Activated naive CD8-positive, alpha-beta T cell treated with anti-CD3 and anti-CD28 coated beads for 36 hours (primary cell): ENCODE measurements around the gene RAMACL. TPM values are rescaled to one million over a fixed set of nuclear protein-coding genes. Genes with fewer than 3 reads are reported as not detected.

Experiments used
- DNase-seq: peaks from one replicate; pipeline ENCODE4 v3.0.0; 2021
- H3K27ac Mint-ChIP-seq: one replicate; pipeline ENCODE4 v1.8.0; 2022; ENCODE audit warnings: mild to moderate bottlenecking, moderate library complexity, mixed read lengths
- H3K27me3 Mint-ChIP-seq: one replicate; pipeline ENCODE4 v1.8.0; 2022; ENCODE audit warnings: mild to moderate bottlenecking, mixed read lengths
- H3K36me3 Mint-ChIP-seq: one replicate; pipeline ENCODE4 v1.8.0; 2021; ENCODE audit warnings: mild to moderate bottlenecking, mixed read lengths
- H3K4me1 Mint-ChIP-seq: one replicate; pipeline ENCODE4 v1.8.0; 2021; ENCODE audit warnings: mixed read lengths
- H3K4me3 Mint-ChIP-seq: one replicate; pipeline ENCODE4 v1.8.0; 2022; ENCODE audit warnings: mild to moderate bottlenecking, moderate library complexity, mixed read lengths
- H3K9me3 Mint-ChIP-seq: one replicate; pipeline ENCODE4 v1.8.0; 2022; ENCODE audit warnings: mixed read lengths
- total RNA-seq, 2 experiments: library from RNA; stranded (reverse); gene quantifications; one replicate each; pipeline ENCODE4 v1.2.3, GENCODE V29; 2021

RAMACL gene
- total RNA-seq, 2 experiments from 2014 or later, result 0.21 to 0.22 TPM

DNA sequence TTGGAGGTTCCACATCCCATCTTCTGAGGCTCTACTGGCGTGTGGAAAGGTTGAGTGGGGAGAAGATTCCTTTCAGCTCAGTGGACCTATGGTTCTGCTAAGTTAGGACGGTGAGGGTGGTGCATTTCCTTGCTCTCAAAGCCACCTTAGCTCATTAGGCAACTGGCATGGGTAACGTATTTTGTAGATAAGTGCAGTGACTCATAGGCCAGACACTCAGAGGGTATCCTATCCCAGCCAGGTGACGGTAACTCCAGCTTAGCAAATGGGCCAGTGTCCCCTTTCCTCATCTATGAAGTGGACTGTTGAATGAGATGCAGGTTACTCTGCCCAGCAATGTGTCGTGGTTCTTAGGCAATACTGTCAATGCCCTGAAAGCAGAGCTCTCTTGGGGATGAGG, 36.8 kb upstream of the RAMACL start:
- no peak overlapping the region for H3K27ac Mint-ChIP-seq

DNA sequence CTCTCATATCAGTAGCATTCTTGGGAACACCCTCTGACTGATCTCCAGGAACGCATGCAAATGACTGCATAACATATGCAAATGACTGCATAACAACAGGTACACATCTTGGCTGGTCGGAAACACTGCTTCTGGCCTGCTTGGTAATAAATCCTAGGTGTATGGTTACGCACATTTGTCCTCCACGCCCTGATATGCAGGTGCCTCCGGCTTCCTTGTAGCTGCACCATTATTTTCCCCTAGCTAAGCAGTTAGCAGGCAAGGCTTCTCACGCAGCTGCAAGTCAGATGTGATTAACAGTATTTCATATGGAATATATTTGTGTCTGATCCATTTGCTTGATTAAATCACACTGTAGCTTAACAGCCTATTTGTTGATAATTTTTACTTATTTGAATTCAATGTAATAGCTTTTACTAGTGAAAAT, 34.6 kb upstream of the RAMACL start:
- peaks cover 12% of the 10 kb centered on the region for H3K4me1 Mint-ChIP-seq
- H3K27ac Mint-ChIP-seq, result no peak overlapping the region
- no peaks in the 10 kb centered on the region for H3K36me3 Mint-ChIP-seq
- no peaks in the 10 kb centered on the region for H3K9me3 Mint-ChIP-seq
- DNase-seq, result no peak
- H3K27me3 Mint-ChIP-seq, result peaks cover 36% of the 10 kb centered on the region
- H3K4me3 Mint-ChIP-seq, result no peak overlapping the region

More for the DNA sequence above, 36.8 kb upstream of the RAMACL start:
- H3K36me3 Mint-ChIP-seq, result no peaks in the 10 kb centered on the region
- peaks cover 41% of the 10 kb centered on the region for H3K27me3 Mint-ChIP-seq
- H3K9me3 Mint-ChIP-seq, result no peaks in the 10 kb centered on the region
- peaks cover 18% of the 10 kb centered on the region for H3K4me1 Mint-ChIP-seq
- no peak for DNase-seq
- no peak overlapping the region for H3K4me3 Mint-ChIP-seq

DNA sequence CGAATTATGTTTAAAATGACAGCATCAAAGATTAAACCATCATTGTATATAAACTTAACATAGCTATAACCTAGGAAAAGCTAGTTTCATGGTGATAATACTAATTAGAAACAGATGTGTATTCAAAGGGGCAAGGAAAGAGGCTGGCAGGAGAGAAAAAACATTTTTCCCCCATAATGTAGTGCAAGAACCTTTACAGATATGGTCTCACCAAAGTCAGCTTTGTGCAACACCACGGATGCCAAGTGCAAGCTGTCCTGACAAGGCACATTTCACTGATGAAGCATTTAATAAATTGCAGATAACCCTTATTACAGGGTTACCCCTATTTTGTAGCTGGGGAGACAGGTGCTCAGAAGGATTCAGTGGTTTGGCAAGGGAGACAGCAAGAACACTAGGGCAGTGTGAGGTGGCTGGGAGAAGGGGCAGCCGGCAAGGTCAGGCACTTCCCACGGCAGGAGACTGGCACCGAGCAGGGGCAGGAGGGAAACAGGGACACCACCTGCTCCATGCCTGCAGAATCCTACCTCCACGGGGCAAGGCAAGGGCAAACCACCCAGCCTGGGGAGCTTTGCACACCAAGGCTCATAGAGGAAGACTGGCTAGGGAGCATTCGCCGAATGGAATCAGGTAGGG, 34.1 kb upstream of the RAMACL start:
- Mint-ChIP-seq H3K27me3 (peaks cover 31% of the 10 kb centered on the region), H3K4me3 (no peak overlapping the region), H3K27ac (no peak overlapping the region), H3K9me3 (no peaks in the 10 kb centered on the region), H3K36me3 (no peaks in the 10 kb centered on the region), H3K4me1 (peaks cover 7% of the 10 kb centered on the region)
- DNase-seq, result no peak

DNA sequence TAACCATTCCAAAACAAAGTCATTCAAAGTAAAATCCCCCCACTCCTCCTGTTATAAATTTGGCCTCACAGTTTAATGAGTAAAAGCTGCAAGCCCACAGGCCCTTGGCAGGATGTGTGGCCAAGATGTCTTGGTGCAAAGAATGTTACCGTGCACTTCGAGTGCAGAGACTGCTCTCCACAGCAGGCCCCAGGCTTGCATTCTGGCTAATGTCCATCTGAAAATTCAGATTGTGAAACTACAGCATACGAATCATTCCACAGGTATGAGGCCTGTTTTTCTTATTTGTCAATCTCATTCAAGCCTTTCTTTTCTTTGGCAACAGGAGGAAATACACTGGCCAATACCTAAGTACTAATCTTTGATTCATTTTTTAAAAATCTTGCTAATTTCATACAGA, 33.4 kb upstream of the RAMACL start:
- no peak overlapping the region for H3K4me3 Mint-ChIP-seq
- peaks cover 24% of the 10 kb centered on the region for H3K27me3 Mint-ChIP-seq
- no peak for DNase-seq
- peaks cover 2% of the 10 kb centered on the region for H3K4me1 Mint-ChIP-seq
- H3K36me3 Mint-ChIP-seq, result no peaks in the 10 kb centered on the region
- H3K9me3 Mint-ChIP-seq, result no peaks in the 10 kb centered on the region
- no peak overlapping the region for H3K27ac Mint-ChIP-seq

DNA sequence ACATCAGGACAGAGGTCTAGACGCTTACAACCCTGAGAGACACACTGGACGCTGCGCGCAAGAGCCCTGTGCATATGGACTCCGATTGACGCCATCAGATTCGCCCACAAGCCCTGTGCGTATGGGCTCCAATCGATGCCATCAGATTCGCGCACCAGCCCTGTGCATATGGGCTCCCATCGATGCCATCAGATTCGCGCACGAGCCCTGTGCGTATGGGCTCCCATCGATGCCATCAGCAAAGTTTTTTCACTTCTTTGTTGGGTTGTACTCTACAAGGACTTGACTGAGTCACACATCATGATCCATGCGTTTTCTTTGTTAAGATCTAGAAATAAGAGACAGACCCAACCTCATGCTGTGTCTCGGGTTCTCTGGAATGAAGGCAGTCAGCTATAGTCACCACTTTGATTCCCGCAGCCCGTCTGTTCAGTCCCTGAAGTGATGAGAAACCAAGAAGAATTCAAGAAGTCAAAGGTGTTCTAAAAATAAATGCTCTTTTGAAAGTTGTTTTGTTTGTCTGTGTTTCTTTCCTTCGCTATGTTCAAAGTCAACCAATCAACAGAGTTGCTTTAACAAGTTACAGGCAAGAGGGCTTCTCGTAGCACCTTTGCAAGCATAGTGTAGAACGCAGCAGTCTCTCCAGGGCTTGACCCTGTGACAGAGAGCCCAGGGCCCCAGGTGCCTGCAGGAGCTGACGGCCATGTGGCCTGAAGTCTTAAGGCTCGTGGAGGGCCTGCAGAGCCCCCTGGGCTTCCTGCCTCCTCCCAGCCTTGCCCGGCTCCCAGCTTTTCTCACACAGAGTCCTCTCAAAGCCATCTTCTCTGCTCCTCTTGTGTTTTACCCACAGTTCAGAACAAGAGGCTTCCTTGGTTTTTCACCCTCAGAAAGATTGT, 32.6 kb upstream of the RAMACL start:
- no peaks in the 10 kb centered on the region for H3K9me3 Mint-ChIP-seq
- peaks cover 2% of the 10 kb centered on the region for H3K4me1 Mint-ChIP-seq
- no peak for DNase-seq
- H3K4me3 Mint-ChIP-seq, result no peak overlapping the region
- no peak overlapping the region for H3K27ac Mint-ChIP-seq
- no peaks in the 10 kb centered on the region for H3K36me3 Mint-ChIP-seq
- peaks cover 16% of the 10 kb centered on the region for H3K27me3 Mint-ChIP-seq

DNA sequence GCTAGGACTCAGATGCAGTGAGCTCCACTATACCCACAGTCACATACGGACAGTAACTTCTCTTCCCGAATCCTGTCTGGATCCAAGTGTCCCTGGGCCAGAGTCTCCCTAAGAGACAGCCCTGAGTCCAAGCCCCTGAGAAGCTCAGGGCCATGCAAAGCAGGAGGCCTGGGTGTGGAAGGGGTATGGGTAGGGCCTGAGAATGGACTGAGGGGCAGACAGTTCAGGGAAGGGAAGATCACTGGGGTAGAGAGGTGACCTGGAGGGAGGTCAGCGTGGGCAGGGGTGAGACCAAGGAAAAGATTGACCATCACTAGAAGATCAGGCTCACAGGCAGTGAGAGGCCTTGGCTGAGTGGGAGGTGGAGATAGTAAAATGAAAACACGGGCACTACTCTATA, 31.8 kb upstream of the RAMACL start:
- H3K9me3 Mint-ChIP-seq, result no peaks in the 10 kb centered on the region
- H3K4me1 Mint-ChIP-seq, result peaks cover 2% of the 10 kb centered on the region
- no peak overlapping the region for H3K4me3 Mint-ChIP-seq
- no peak for DNase-seq
- no peak overlapping the region for H3K27ac Mint-ChIP-seq
- peaks cover 11% of the 10 kb centered on the region for H3K27me3 Mint-ChIP-seq
- no peaks in the 10 kb centered on the region for H3K36me3 Mint-ChIP-seq

DNA sequence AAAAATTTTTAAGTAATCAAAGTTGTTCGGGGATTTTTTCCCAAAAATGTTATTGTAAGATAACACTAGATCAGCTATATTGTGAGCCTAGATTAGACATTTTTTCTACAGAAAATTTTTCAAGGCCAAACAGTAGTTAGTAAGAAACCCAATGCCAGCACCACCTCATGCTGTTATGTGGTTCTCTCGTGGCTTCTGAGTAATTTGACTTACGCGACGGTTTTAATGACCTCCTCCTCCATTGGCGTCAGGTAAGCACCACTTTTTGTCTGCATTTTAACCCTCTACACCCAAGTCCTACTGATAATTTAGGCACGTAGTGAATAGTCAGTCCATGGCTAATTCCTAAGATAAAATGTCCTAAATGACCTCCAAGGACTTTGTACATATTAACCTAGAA, 30.9 kb upstream of the RAMACL start:
- no peak for DNase-seq

DNA sequence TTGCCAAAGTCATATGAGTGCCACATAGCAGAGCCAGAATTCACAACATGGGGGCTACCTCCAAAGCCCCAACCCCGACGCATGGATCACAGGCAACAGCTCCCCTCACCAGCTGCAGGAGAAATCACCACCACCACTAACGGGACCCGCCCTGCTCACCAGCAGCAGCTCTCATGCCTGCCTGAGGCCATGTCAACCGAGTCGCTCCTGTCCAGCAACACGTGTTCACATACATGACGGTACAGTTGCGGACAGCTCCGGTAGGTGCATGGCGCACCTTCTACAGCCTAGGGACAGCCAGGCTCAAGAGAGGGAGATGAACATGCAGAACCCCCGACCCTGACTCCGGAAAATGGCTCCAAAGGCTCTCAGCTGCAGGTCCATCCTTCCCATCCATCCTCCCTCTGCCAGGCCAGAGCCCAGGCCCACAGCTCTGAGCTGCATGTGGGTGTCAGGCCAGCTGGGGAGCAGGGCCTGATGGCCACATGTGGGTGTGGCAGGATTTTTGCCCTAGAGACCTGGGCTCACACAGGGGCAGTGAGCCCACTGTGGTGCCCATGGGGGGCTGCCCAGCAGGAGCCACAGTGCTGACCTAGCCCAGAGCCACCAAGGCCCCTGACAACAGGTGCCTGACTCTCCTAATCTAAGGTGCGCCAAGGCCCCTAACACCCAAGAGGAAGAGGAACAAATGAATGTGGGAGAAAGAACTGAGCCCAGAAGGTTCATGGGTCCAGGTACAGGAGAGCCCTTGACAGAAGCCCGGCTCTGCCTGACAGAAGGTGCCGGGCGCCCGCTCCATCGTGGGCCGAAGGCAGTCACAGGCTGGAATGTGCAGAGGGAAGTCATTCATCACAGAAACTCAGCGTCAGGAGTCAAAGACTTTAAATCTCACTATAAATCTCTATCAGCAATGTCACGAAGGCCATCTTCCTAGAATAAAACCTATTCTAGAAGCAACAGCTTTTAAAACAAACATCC, 30.1 kb upstream of the RAMACL start:
- no peaks in the 10 kb centered on the region for H3K4me1 Mint-ChIP-seq
- no peak overlapping the region for H3K4me3 Mint-ChIP-seq
- no peak overlapping the region for H3K27ac Mint-ChIP-seq
- no peaks in the 10 kb centered on the region for H3K9me3 Mint-ChIP-seq
- DNase-seq, result no peak
- H3K36me3 Mint-ChIP-seq, result no peaks in the 10 kb centered on the region
- H3K27me3 Mint-ChIP-seq, result no peaks in the 10 kb centered on the region

More for the DNA sequence above, 30.9 kb upstream of the RAMACL start:
- Mint-ChIP-seq H3K4me3 (no peak overlapping the region), H3K4me1 (peaks cover 2% of the 10 kb centered on the region), H3K36me3 (no peaks in the 10 kb centered on the region), H3K27ac (no peak overlapping the region), H3K27me3 (peaks cover 4% of the 10 kb centered on the region), H3K9me3 (no peaks in the 10 kb centered on the region)

DNA sequence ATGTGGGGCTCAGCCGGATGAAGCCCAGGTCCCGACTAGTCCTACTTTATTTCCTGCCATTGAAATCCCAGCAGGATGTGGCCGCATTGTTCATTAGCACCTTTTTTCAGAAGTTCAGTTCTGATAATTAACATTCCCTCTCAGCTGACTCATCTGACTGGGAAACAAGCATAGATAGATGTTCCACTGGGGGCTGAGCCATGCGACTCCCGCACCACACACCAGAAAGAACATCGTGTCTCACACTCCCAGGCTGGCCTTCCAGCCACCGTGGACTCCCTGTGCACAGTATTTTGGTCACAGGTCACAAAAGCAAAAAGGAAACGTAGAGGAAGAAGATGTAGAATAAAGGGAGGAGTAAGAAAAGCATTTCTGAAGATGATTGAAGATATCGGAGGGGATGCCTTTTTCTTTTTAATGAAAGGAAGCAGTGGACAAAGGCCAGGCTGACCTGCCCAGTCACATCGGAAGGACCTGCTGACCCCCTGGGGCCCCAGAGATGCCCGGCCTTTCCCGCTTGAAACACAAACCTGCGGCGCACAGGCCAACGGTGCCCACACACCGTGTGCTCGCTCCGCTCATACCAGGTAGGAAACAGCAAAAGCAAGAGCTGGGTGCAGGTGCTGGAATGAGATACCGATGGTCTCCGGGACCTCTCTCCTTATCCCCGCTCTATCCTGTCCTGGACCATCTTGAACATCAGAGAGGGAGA, 28.7 kb upstream of the RAMACL start:
- Mint-ChIP-seq H3K27ac (no peak overlapping the region), H3K4me3 (no peak overlapping the region), H3K27me3 (no peaks in the 10 kb centered on the region), H3K9me3 (no peaks in the 10 kb centered on the region), H3K4me1 (no peaks in the 10 kb centered on the region), H3K36me3 (no peaks in the 10 kb centered on the region)
- DNase-seq, result no peak

DNA sequence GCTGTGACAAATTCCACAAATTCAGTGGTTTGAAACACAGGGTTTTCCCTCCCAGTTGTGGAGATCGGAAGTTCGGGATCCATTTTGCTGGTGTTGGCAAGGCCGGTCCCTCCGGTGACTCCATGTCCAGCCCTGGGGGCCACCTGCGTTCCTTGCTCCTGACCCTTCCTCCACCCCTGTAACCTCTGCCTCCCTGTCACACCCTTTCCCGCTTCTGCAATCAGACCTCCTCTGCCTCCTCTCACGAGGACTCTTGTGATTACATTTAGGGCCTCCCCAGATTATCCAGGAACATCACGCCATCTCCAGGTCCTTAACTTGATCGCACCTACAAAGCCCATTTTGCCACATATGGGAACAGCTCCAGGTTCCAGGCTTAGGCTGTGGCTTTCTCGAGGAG, 28.1 kb upstream of the RAMACL start:
- Mint-ChIP-seq H3K4me3 (no peak overlapping the region), H3K4me1 (no peaks in the 10 kb centered on the region), H3K9me3 (no peaks in the 10 kb centered on the region), H3K36me3 (no peaks in the 10 kb centered on the region), H3K27ac (no peak overlapping the region), H3K27me3 (no peaks in the 10 kb centered on the region)
- DNase-seq, result no peak

DNA sequence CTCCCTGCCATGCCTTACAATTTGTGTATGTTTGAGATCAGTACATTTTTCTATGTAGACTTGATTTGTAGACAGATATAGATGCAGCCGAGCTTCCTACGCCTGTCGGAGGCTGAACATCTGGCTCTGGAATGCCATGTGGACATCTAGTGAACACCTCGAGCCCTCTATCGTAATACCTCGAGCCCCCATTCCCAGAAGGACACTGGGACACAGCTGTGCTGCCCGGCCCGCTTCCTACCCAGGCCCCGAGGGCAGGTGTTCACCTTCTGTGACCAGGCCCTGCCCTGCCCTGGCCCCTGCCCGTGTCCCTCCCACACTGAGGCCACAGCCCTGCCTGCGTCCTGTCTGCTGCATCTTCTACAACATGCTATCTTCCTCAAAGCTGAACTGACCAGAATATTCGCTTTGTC, 27.7 kb upstream of the RAMACL start:
- DNase-seq, result no peak
- Mint-ChIP-seq H3K36me3 (no peaks in the 10 kb centered on the region), H3K27me3 (no peaks in the 10 kb centered on the region), H3K4me1 (no peaks in the 10 kb centered on the region), H3K4me3 (no peak overlapping the region), H3K27ac (no peak overlapping the region), H3K9me3 (no peaks in the 10 kb centered on the region)

DNA sequence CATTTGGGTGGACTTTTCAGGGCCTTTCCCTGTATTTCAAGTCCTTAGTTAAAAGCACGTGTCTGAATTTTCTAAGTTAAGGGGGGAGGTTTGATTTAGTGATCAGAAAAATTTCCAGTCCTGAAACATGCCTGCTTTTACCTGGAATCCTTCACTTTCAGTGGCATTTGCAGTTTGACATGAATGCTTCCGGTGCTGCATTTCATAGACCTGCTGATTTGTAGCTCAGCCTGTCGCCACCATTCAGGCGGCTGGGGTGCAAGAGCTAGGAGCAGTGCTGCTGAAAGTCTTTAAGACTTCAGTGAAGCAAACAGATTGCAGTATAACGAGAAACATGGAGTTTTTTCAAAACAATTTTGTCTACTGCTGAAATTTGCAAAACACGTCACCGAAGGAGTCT, 26.5 kb upstream of the RAMACL start:
- H3K36me3 Mint-ChIP-seq, result no peaks in the 10 kb centered on the region
- DNase-seq, result no peak
- no peaks in the 10 kb centered on the region for H3K4me1 Mint-ChIP-seq
- no peak overlapping the region for H3K4me3 Mint-ChIP-seq
- H3K27ac Mint-ChIP-seq, result no peak overlapping the region
- no peaks in the 10 kb centered on the region for H3K27me3 Mint-ChIP-seq
- H3K9me3 Mint-ChIP-seq, result no peaks in the 10 kb centered on the region

DNA sequence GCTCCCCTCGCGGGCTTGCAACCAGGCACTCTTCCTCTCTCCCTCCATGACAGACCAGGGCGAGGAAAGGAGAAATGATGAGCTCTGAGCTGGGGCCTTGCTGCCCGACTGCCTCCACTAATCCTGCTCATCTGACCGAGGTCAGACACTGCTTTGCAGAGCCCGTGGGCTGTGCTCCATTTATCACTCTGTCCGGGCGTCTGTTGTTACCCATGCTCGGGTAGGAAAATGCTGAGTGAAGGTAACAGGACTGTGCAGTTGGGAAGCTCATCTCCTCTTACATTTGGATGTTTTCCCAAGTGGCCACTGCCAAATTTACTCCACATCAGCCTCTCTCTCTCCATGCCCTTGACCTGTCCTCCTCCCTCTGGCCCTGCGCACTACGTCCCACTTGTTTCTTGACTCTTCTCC, 26.0 kb upstream of the RAMACL start:
- Mint-ChIP-seq H3K4me1 (no peaks in the 10 kb centered on the region), H3K4me3 (no peak overlapping the region), H3K9me3 (no peaks in the 10 kb centered on the region), H3K27ac (no peak overlapping the region), H3K27me3 (no peaks in the 10 kb centered on the region), H3K36me3 (no peaks in the 10 kb centered on the region)
- DNase-seq, result no peak

DNA sequence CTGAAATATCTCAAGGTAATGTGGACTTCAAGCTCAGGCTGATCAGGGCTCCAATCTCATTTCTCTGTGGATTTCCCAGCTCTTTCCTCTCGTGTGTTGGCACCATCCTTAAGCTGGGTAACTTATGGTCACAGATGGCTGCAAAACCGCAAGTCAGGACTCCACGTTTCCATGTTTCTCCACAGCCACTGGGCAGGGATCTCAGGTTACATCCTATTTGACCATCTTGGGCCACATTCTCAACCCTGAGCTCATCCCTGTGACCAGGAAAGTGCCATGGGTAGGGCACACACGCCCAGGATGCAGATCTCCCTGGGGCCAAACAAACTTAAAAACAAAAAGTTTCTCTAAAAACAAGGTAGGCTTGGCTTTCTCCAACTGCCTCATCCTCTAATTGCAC, 25.2 kb upstream of the RAMACL start:
- H3K4me3 Mint-ChIP-seq, result no peak overlapping the region
- no peaks in the 10 kb centered on the region for H3K9me3 Mint-ChIP-seq
- H3K27ac Mint-ChIP-seq, result no peak overlapping the region
- no peaks in the 10 kb centered on the region for H3K27me3 Mint-ChIP-seq
- DNase-seq, result no peak
- H3K4me1 Mint-ChIP-seq, result no peaks in the 10 kb centered on the region
- H3K36me3 Mint-ChIP-seq, result no peaks in the 10 kb centered on the region
